Activated CD4-positive, alpha-beta memory T cell treated with anti-CD3 and anti-CD28 coated beads, Interleukin-2, amount 10 ng/mL, durations not matched to agents 7 days and 5 days (primary cell): ENCODE results near the gene ANGPTL3. TPM values are rescaled to one million over a fixed set of nuclear protein-coding genes. Genes with fewer than 3 reads are reported as not detected.

Experiments
- CTCF ChIA-PET: fragments of 350-600 bp; sonication (Branson Sonifier 250); formaldehyde crosslinking; loops from one replicate; lab custom pipeline; 2021; ENCODE audit warnings: antibody characterized with exemption, inconsistent platforms; lab: Charles Lee
- POLR2A ChIA-PET: fragments of 350-600 bp; sonication (Branson Sonifier 250); formaldehyde crosslinking; loops from one replicate; lab custom pipeline; 2021; ENCODE audit warnings: antibody characterized with exemption; lab: Charles Lee
- DNase-seq: peaks from one replicate; pipeline ENCODE4 v3.0.0-alpha.2; 2020
- H3K27ac Mint-ChIP-seq: one replicate; pipeline ENCODE4 v1.8.0; 2021; ENCODE audit warnings: mild to moderate bottlenecking, mixed read lengths
- H3K27me3 Mint-ChIP-seq: one replicate; pipeline ENCODE4 v1.8.0; 2021; ENCODE audit warnings: mixed read lengths
- H3K36me3 Mint-ChIP-seq: one replicate; pipeline ENCODE4 v1.8.0; 2021; ENCODE audit warnings: low read depth, mixed read lengths
- H3K4me1 Mint-ChIP-seq: one replicate; pipeline ENCODE4 v1.8.0; 2021; ENCODE audit warnings: mixed read lengths
- H3K4me3 Mint-ChIP-seq: one replicate; pipeline ENCODE4 v1.8.0; 2021; ENCODE audit warnings: mild to moderate bottlenecking, mixed read lengths
- H3K9me3 Mint-ChIP-seq: one replicate; pipeline ENCODE4 v1.8.0; 2021; ENCODE audit warnings: mixed read lengths
- total RNA-seq, 2 experiments: library from RNA; stranded (reverse); gene quantifications; one replicate each; pipeline ENCODE4 v1.2.3, GENCODE V29; 2021

The ANGPTL3 gene
- total RNA-seq, 2 experiments from 2014 or later, result not detected

- CTCF ChIA-PET, result no interaction called here
Measured at GRCh38 chr1:62654744-62655143, 57.4 kb downstream of the ANGPTL3 start.

More at GRCh38 chr1:62654744-62655143, 57.4 kb downstream of the ANGPTL3 start:
- Mint-ChIP-seq H3K27me3 (no peaks in the 10 kb centered on the region), H3K4me3 (no peak overlapping the region), H3K36me3 (peaks cover 5% of the 10 kb centered on the region), H3K27ac (no peak overlapping the region), H3K4me1 (no peaks in the 10 kb centered on the region), H3K9me3 (no peaks in the 10 kb centered on the region)
- DNase-seq, result no peak
- POLR2A ChIA-PET, result no interaction called here

Other genes starting within 250 kb of the ANGPTL3 start
- 10 to 100 TPM; 74.6 to 78.6 TPM for gene USP1, start 160.5 kb upstream of the ANGPTL3 start, total RNA-seq
- 10 to 100 TPM in 1 of 2 experiments, 1 to 10 TPM in 1; 7.6 to 13.5 TPM for gene DOCK7, start 90.9 kb downstream of the ANGPTL3 start, total RNA-seq
- 10 to 100 TPM; 10.5 to 12.6 TPM for gene ATG4C, start 186.6 kb downstream of the ANGPTL3 start, total RNA-seq